GM11168 (cell line): Measurements from ENCODE around the gene MYH6.
"Not testable (repeated sequence)": the region's sequence is repeated elsewhere in the genome, so short reads cannot be mapped to it uniquely, and the experiment has no call there.

ENCODE experiments used
- in situ Hi-C: fragments of 300-500 bp; cut with MboI; formaldehyde crosslinking; loops from one replicate; pipeline ENCODE4 v1.12.0; 2022; ENCODE audit warnings: low sequenced_read_pairs; ENCODE audit not compliant: unreplicated experiment

Gene MYH6

DNA sequence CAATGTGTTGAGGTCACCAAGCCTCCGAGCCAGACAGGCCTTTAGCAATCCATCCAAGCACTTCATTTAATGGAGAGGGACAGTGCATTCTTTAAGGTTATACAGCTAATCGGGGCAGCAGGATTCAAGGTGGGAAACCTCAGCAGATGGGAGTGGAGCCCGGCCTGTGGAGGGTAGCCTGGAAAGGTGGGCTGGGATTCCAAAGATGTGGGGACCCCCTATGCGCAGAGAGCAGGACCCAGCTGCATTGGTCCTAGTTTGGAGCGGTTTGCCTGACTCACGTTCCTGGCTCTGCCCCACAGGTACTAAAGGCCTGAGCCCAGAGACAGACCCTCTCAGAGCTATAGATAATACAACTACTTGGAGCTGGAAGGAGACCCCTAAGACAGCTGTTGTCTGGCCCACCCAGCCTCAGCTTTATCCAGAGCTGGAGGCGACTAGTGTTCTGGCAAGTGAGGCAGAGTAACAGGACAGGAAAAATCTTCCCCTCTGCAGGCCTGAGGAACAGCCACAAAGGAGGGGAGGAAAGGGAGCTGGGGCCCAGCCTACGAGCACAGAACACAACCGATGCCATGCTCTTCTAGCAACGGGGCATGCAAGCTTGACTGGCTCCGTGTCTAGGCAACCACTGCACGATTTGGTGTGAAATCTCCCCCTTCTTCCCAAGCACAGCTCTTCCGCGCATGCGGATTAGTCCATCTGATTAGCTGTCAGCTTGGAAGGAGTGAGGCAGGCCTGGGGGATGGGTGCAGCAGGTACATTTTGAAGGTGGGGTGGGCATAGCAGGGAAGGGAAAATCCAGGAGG, 28.5 kb upstream of the MYH6 start:
- in situ Hi-C loops = no loop called here

DNA sequence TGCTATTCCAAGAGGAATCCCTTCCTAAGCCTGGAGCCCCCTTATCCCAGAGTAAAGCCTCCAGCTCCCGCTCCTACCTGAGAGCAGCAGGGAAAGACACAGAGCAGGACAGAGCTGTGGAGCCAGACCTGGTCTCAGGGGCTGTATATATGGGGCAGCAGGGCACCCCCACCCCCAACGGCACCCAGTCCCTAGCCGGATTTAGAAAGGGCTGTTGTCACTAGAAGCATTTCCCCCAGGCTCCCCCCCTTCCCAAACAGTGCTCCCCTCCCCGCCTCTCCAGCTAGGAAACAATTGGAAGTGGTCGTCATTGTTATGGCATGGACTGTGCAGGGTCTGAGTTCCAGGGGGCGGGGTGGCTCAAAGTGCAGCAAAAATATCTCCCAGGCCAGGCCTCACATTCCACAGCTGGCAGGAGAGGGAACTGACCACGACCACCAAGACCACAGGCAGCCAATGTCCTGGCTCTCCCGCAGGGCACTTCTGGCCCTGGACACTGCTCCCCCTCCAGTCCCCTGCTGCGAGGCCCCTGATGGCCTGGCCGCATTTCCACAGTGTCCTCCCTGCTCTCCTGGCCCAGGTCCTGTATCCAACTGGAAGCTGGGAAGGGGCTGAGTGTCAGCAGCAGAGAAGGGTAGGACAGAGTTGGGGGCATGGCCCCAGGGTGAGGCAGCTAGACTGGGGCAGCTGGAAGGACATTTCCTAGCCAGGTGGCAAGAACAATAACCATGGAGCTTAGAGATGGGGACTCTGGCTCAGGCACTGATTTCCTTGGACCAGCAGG, 27.7 kb upstream of the MYH6 start, which contains the start of gene MYH7:
TSS of gene MYH7 (minus strand) at position 118 of the 784 bp plus-strand sequence. CDS start 1,928 bp downstream, outside the sequence.
- in situ Hi-C loops = no loop called here

DNA sequence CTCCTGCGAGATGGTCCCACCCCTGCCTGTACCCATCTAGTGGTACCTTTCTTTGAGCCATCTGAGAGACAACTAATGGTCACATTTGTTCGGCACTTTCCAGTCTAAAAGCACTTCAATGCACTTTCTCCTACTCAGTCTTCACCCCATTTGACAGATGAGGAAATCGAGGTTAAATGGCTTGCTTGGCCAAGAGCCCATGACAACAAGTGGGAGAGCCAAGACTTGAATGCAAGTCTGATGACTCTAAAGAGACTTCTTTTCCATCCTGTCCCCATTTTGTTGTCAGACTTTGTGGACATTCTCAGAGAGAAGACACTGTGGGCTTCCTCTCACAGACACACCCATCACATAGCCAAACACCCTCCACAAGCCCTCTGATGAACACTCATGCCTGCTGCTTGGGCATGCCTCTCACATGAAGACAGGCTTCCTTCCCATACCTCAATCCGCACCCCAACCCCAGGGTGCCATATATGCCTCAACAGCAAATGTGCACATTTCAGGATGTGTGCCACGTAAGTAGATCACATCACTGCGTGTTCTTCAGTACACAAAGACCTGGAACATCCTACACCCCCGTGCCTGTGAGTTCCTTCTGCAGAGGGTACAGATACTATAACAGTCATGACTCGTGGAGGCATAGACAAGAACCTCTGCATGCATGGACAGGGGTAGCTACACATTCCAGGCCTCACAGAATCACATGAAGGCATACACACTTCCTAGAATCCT, 26.6 kb upstream of the MYH6 start:
- in situ Hi-C loops = no loop called here

DNA sequence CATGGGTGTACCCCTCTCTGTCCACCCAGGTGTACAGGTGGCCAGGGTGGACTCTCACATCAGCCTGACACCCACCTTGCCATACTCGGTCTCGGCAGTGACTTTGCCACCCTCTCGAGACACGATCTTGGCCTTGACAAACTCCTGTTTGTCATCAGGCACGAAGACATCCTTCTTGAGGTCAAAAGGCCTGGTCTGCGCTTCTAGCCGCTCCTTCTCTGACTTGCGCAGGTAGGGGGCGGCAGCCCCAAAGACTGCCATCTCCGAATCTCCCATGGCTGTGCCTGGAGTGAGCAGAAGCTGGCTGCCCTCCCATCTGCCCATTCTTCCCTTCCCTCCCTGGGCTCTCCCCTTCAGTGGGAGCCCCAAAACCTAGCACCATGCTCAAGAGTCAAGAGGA, 25.4 kb upstream of the MYH6 start:
- in situ Hi-C loops = no loop called here

DNA sequence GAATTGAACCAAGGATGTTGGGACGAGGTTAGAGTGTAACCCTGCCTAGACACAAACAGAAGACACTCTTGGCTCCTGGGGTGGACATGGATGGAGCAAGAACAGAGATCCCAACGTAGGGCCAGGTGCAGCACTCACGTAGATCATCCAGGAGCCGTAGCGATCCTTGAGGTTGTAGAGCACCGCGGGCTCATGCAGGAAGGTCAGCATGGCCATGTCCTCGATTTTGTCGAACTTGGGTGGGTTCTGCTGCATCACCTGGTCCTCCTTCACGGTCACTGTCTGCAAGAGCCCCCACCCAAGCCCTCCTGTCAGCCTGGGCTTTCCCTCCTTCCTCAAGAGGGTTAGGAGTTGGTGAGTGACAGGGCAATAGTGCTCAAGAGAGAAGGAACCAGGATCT, 24.9 kb upstream of the MYH6 start:
- in situ Hi-C loops = no loop called here

DNA sequence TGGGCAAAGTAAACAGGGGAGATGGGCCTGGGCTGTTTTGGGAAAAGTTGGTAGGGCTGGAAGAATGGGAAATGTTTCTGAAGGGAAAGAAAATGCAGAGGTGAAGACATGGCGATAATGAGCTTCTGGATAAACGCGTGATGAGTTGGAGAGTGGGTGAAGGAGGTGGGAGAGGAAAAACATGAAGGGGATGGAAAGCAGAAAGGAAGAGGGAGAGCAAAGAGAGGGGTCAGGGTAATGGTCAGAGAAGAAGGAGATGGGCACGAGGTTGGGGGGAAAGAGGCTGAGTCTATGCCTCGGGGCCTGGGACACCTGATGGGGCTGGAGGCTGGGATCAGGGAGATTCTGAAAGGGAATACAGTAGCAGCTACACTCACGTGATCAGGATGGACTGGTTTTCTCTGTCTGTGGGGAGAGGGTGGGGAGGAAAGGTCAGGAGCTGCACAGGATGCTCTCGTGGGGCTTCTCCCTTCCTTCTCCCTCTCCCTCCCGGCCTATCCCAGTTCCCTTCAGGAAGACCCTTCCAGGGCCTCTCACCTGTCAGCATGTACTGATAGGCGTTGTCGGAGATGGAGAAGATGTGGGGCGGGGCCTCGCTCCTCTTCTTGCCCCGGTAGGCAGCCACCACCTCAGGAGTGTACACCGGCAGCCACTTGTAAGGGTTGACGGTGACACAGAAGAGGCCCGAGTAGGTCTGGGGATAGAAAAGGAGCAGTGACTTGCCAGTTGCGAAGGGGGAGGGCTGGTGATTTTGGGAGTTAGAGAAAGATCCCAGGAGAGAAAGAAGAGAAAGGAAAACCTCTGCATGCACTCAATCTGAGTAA, 24.2 kb upstream of the MYH6 start:
- in situ Hi-C loops = no loop called here

DNA sequence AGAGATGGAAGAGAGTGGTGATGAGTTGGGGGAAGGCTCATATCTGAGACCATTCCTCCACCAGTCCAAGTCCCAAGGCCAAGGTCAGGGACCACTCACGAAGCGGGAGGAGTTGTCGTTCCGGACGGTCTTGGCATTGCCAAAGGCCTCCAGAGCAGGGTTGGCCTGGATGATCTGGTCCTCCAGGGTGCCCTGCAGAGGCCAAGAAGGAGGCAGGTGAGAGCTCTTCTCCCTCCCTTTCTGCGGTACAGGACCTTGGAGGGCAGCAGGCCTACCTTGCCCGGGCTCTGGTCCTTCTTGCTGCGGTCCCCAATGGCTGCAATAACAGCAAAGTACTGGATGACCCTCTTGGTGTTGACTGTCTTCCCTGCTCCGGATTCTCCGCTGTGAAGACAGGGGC, 23.4 kb upstream of the MYH6 start:
- in situ Hi-C loops = no loop called here

DNA sequence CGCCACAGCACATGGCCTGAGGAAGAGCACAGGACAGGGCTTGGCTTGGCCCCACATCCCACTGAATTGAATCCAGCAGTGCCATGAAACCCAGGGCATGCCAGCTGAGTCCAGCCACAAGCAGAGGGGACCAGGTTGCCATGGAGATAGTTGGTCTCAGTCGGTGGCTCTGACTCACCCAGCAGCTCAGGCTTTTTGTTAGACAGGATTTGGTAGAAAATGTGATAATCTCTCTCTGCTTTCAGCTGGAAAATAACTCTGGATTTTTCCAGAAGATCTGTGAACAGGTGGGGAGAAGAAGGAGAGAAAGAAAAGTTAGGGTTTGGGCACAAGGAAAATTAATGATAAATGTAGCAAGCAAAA, 22.6 kb upstream of the MYH6 start:
- in situ Hi-C loops = no loop called here

DNA sequence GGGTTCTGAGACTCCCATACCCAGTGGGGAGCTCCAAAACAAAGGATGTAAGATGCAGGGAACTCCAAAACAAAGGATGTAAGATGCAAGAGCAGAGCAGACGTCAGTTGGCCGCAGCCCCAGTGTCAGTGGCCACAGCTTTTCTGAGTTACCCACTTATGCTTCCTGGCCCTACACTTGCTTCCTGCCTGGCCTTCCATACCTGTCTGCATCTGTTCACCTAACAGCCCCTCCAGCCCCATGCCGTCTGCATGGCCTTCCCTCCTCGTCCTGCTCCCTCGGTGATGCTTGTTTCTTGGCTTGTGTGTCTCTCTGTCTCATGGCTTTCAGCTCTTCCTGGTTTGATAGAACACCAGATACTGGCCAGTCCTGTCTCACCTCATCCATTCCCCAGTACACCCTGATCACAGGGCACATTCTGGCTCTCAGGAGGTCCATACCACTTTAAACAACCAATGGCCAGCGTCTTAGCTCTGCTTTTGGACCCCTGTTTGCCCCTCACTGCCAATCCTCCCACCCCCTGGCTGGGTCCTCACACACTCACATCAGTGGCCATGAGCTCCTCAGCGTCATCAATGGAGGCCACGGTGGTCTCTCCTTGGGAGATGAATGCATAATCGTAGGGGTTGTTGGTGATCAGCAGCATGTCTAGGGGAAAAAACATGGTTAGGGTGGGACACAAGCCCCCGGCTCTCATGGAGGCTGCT, 22.1 kb upstream of the MYH6 start:
- in situ Hi-C loops = no loop called here

DNA sequence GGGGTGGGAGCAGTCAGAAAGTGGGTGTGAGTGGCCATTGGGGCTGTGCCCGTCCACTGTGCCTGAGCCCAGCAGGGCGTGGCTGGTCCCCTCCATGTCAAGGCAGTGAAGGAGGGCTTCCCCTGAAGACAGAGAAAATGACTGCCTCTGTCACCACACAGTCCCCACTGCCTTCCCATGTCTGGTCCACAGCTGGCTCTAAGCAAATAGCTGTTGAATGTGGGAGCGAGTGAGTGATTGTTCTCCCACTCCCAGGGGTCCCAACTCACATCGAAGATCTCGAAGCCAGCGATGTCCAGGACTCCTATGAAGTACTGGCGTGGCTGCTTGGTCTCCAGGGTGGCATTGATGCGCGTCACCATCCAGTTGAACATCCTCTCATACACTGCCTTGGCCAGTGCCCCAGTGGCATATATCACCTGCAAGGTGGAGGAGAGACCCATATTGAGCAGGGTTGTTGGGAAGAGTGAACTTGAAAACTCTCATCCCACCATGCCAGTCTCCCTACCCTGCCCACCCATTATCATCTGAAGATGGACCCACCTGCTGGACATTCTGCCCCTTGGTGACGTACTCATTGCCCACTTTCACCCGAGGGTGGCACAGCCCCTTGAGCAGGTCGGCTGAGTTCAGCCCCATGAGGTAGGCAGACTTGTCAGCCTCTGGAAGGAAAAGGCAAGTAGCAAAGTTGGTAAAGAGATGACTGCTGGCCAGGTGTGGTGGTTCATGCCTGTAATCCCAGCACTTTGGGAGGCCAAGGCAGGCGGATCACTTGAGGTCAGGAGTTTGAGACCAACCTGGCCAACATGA, 20.8 kb upstream of the MYH6 start:
- in situ Hi-C loops = no loop called here

DNA sequence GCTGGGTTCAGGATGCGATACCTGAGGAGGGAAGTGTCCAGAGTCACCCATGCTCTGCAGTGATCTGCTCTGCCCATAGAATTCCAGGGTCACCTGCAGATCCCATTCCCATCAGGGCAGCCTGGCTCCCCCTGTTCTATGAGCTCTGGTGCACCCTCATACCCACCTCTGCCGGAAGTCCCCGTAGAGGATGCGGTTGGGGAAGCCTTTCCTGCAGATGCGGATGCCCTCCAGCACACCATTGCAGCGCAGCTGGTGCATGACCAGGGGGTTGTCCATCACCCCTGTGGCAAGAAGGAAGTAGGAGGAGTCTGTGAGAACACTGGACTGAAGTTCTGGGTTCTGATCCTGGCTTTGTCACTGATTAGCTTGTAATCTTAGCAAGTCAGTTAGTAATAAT, 17.7 kb upstream of the MYH6 start:
- in situ Hi-C loops = not testable (repeated sequence)

DNA sequence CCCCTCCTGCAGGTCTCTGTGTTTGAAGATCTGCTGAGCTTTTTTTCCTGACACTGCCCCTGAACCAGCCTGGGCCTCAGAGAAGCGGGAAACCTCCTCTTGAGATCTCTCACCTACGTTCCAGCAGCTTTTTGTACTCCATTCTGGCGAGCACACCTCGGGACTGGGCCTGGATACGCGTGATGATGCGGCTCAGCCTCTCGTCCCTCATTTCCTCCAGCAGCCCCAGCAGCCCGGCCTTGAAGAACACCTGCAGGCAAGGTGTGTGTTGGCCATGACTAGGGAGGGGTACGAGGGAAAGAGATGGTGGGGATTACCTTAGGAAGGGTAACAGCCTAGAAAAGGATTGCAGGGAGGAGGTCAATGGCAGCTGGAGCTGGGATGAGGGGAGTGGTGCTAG, 17.1 kb upstream of the MYH6 start:
- in situ Hi-C loops = no loop called here

DNA sequence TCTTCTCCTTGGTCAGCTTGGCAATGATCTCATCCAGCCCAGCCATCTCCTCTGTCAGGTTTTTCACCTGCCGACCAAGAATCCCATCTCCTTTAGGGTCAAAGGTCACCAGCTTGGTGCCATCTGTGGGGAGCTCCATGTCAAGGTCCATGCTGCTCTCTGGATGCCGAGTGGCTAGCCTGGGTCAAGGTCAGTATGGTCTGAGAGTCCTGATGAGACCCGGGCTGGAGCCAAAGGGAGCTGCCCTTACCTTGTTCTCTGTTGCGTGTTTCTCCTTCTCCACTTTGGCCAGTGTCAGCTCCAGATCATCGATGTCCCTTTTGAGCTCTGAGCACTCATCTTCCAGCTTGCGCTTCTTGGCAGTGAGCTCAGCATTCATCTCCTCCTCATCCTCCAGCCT, 15.6 kb upstream of the MYH6 start:
- in situ Hi-C loops = no loop called here

DNA sequence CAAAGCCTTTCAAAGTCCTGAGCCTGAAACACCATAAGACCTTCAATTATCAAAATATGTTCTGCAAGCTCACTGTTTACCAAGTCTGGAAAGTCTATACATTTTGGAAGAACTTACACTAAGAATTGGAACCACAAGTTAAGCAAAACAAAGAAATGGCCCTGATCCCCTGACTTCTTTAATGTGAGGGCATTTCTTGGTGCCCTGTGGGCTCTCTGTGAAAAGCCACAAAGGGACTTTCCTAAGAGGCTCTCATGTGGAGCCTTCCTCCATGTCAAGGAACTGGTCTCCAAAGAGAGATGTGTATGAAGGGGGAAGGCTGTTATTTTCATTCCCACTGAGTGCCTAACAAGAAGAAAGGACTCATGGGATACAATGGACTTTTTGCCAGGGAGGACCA, 13.5 kb upstream of the MYH6 start:
- in situ Hi-C loops = no loop called here

DNA sequence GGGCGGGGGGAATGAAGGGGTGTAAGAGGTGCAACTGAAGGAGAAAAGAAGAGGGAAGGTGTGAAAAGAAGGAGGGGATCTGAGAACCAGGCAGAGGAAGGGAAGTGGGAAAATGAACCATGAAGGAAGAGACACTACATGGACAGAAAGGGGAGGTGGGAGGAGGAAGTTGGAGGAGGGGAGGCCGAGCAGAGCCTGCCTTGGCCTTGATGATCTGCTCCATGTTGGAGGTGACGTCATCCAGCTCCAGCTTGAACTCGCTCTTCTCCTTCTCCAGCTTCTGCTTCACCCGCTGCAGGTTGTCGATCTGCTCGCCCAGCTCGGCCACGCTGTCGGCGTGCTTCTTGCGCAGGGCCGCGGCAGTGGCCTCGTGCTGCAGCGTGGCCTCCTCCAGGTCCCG, 11.6 kb upstream of the MYH6 start:
- in situ Hi-C loops = not testable (repeated sequence)

DNA sequence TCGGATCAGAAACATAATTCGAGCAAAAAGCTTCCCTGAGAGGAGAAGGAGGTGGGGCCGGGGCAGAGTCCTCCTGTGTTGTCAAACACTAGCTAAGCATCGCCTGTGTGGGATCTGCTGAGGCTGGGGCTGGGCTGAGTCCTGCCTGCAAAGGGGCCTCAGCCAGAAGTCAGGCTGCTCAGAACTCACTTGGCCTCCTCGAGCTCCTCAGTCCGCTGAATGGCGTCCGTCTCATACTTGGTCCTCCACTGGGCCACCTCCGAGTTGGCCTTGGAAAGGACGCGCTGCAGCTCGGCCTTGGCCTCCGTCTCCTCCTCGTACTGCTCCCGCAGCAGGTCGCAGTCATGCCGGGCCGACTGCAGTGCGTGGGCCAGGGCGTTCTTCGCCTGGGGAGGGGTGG, 9.9 kb upstream of the MYH6 start:
- in situ Hi-C loops = no loop called here

DNA sequence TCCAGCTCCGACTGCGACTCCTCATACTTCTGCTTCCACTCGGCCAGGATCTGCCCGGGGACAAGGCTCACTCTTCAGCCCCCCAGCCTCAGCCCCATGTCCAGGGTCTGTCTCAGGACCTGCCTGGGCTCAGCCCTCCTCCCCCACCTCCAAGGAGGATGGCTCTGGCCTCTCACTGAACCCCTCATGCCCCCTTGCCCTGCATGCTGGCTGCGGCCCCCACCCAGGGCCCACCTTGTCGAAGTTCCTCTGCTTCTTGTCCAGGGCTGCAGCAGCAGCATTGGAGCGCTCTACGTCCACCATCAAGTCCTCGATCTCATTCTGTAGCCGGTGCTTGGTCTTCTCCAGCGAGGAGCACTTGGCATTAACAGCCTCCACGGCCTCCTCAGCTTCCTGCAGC, 9.2 kb upstream of the MYH6 start:
- in situ Hi-C loops = not testable (repeated sequence)

DNA sequence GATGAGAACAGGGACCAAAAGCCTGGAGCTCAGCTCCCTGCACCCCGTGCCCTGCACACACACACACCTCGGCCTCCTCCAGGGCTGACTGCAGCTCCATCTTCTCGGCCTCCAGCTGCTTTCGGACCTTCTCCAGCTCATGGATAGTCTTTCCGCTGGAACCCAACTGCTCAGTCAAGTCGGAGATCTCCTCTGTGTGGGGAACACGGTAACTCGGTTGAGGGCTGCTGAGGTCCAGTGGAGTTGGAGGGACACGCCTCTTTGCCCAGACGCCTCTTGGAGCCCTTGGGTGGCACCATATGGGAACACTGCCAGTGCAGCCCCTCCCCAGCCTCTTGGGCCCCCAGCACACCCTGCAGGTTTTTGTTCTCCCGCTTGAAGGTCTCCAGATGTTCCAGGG, 8.7 kb upstream of the MYH6 start:
- in situ Hi-C loops = no loop called here
